Neural crest cell (in vitro differentiated cells): Measurements from ENCODE around the gene GADD45A. TPM values are rescaled to one million over a fixed set of nuclear protein-coding genes. Genes with fewer than 3 reads are reported as not detected.
"Not testable (repeated sequence)": the region's sequence is repeated elsewhere in the genome, so short reads cannot be mapped to it uniquely, and the experiment has no call there.

ENCODE experiments used
- DNase-seq: peaks from one replicate; pipeline ENCODE4 v3.0.0; 2021; ENCODE audit warnings: low read depth, mixed read lengths, low spot score
- H3K27ac Mint-ChIP-seq: one replicate; pipeline ENCODE4 v1.8.0; 2021; ENCODE audit warnings: mild to moderate bottlenecking, mixed read lengths; ENCODE audit not compliant: unreplicated experiment
- H3K27me3 Mint-ChIP-seq: 2 replicates; pipeline ENCODE4 v1.8.0; 2021; ENCODE audit warnings: low read depth, mild to moderate bottlenecking, mixed read lengths
- H3K36me3 Mint-ChIP-seq: 2 replicates; pipeline ENCODE4 v1.8.0; 2021; ENCODE audit warnings: low read depth, mild to moderate bottlenecking, mixed read lengths
- H3K4me1 Mint-ChIP-seq: 2 replicates; pipeline ENCODE4 v1.8.0; 2021; ENCODE audit warnings: mixed read lengths
- H3K4me3 Mint-ChIP-seq: one replicate; pipeline ENCODE4 v1.8.0; 2021; ENCODE audit warnings: mild to moderate bottlenecking, mixed read lengths
- H3K9me3 Mint-ChIP-seq: 2 replicates; pipeline ENCODE4 v1.8.0; 2021; ENCODE audit warnings: mixed read lengths
- total RNA-seq: library from RNA; stranded (reverse); gene quantifications from 2 replicates; pipeline ENCODE4 v1.2.1, GENCODE V29; 2021
- TF ChIP-seq, protein P1 (sequence below): fragments of 200-600 bp; sonication (generic); conservative IDR thresholded peaks from 2 replicates; pipeline ENCODE4 v1.5.0; 2021; ENCODE audit warnings: antibody characterized with exemption, mild to moderate bottlenecking

The GADD45A gene
- total RNA-seq, 1 donor from 2014 or later, result 17.8 TPM

DNA sequence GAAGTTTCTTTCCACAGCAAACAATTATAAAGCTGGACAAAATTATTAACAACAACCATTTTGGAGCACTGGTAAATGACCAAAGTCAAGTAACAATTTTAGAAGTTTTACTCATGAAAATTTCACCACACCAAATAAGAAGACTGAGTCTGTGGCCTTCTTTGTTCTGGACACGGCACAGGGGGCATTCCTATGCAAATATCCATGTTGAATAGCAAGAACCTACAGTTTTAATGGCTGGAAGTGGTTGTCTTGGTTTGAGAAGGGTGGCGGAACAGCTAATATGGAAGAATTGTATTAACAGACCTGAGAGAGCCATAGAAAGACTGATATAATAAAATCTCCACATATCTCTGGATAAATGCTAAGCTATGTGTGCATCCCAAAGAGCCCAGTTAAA is 29.4 kb upstream of the GADD45A start:
- Mint-ChIP-seq H3K27ac (no peak overlapping the region), H3K27me3 (no peaks in the 10 kb centered on the region), H3K36me3 (no peaks in the 10 kb centered on the region), H3K9me3 (peaks cover 4% of the 10 kb centered on the region), H3K4me1 (peaks cover 4% of the 10 kb centered on the region), H3K4me3 (no peak overlapping the region)
- TF ChIP-seq, protein P1, sequence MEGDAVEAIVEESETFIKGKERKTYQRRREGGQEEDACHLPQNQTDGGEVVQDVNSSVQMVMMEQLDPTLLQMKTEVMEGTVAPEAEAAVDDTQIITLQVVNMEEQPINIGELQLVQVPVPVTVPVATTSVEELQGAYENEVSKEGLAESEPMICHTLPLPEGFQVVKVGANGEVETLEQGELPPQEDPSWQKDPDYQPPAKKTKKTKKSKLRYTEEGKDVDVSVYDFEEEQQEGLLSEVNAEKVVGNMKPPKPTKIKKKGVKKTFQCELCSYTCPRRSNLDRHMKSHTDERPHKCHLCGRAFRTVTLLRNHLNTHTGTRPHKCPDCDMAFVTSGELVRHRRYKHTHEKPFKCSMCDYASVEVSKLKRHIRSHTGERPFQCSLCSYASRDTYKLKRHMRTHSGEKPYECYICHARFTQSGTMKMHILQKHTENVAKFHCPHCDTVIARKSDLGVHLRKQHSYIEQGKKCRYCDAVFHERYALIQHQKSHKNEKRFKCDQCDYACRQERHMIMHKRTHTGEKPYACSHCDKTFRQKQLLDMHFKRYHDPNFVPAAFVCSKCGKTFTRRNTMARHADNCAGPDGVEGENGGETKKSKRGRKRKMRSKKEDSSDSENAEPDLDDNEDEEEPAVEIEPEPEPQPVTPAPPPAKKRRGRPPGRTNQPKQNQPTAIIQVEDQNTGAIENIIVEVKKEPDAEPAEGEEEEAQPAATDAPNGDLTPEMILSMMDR, result no peak
- no peak for DNase-seq

DNA sequence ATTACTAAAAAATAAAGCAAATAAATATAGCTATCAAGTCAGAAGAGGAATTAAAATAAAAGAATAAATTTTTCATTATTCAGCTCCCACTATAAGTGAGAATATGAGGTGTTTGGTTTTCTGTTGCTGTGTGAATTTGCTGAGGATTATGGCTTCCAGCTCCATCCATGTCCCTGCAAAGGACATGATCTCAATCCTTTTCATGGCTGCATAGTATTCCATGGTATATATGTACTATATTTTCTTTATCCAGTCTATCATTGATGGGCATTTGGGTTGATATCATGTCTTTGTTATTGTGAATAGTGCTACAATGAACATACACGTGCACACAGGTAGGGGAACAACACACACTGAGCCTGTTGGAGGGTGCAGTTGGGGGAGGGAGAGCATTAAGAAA is 27.8 kb upstream of the GADD45A start:
- DNase-seq, H3K4me3 Mint-ChIP-seq, H3K36me3 Mint-ChIP-seq, H3K4me1 Mint-ChIP-seq, H3K27me3 Mint-ChIP-seq, H3K9me3 Mint-ChIP-seq, H3K27ac Mint-ChIP-seq: not testable (repeated sequence)

DNA sequence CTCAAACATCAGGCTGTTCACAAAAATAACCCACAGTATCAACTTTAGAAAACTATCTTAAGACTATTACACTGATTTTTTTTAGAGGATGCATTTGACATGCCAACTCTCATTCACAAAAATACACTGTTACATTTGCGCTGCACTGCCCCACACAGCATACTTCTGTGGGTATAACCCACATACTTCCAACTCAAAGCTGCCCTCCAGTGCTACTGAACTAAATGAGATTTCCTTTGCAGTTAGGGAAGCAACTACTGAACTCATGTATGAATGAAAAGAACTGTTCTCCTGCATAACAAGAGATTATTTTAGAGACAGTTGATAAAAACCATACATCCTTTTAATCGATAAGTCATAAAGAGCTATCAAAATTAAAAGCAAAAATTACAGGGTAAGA is 25.8 kb upstream of the GADD45A start:
- Mint-ChIP-seq H3K27ac (no peak overlapping the region), H3K9me3 (peaks cover 6% of the 10 kb centered on the region), H3K36me3 (no peaks in the 10 kb centered on the region), H3K27me3 (no peaks in the 10 kb centered on the region), H3K4me1 (peaks cover 7% of the 10 kb centered on the region), H3K4me3 (no peak overlapping the region)
- DNase-seq, result no peak
- TF ChIP-seq, protein P1, result no peak

DNA sequence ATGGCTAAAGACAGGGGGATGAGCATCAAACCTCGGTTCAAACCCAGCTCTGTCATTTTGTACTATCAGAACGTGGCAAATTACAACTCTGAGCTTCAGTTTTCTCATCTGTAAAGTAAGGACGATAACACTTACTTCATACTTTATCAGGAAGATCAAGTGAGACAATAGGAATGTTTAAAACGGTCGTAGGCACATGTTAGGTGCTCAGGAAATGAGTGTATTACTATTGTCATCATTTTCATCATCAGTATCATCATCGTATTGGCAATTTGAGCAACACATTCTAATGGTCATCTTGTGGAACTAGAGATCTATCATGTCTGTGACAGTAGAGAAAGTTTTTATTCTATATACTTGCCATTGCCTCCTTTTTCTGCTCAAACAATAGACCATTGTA is 22.1 kb upstream of the GADD45A start:
- H3K4me3 Mint-ChIP-seq, result no peak overlapping the region
- H3K4me1 Mint-ChIP-seq, result peaks cover 4% of the 10 kb centered on the region

DNA sequence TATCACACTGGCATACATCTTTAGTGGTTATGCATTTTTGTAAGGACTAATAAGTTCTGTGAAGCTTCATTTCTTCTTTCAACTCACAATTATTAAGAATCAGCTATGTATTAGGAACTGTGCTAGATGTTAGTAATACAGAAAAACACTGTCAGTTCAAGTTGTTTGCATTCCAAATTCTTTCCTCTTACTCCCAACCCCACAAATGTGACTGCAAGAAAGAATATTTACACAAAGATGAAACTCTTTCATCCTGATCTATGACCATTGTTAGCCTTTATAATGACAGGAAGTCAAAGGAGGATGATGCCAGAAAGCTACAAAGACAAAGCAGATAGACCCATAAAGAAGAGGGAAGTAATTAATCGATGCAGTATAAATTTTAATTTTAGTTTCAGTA is 21.0 kb upstream of the GADD45A start:
- no peak for DNase-seq

More for the DNA sequence above, 22.1 kb upstream of the GADD45A start:
- no peaks in the 10 kb centered on the region for H3K27me3 Mint-ChIP-seq
- no peaks in the 10 kb centered on the region for H3K36me3 Mint-ChIP-seq
- H3K27ac Mint-ChIP-seq, result no peak overlapping the region
- DNase-seq, result no peak
- peaks cover 6% of the 10 kb centered on the region for H3K9me3 Mint-ChIP-seq
- TF ChIP-seq, protein P1, result no peak

DNA sequence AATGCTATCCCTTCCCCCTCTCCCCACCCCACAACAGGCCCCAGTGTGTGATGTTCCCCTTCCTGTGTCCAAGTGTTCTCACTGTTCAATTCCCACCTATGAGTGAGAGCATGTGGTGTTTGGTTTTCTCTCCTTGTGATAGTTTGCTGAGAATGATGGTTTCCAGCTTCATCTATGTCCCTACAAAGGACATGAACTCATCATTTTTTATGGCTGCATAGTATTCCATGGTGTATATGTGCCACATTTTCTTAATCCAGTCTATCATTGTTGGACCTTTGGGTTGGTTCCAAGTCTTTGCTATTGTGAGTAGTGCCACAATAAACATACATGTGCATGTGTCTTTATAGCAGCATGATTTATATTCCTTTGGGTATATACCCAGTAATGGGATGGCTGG is 19.7 kb upstream of the GADD45A start:
- not testable (repeated sequence) for H3K9me3 Mint-ChIP-seq, H3K4me1 Mint-ChIP-seq, H3K4me3 Mint-ChIP-seq, H3K27ac Mint-ChIP-seq, H3K27me3 Mint-ChIP-seq, DNase-seq, H3K36me3 Mint-ChIP-seq

More for the DNA sequence above, 21.0 kb upstream of the GADD45A start:
- Mint-ChIP-seq H3K36me3 (no peaks in the 10 kb centered on the region), H3K27me3 (no peaks in the 10 kb centered on the region), H3K9me3 (peaks cover 6% of the 10 kb centered on the region), H3K4me3 (no peak overlapping the region), H3K4me1 (peaks cover 4% of the 10 kb centered on the region), H3K27ac (no peak overlapping the region)
- TF ChIP-seq, protein P1, result no peak

DNA sequence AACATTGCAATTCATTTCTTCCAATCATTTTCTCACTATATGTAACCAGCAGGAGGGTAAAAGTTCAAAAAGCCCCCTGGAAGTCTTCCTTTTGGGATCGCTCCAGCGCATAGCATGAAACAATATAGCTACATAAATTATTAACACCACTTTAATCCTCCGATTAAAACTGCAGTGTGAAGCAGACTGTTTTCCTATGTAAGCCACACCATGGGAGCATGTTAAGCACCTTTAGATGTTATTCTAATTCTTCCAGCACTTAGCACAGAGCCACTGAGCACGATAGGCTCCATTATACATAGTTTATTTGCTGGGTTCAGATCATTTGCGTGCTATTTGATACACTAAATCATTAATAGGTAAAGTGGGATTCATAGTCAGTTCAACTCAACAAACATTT is 18.4 kb upstream of the GADD45A start:
- DNase-seq, result no peak
- Mint-ChIP-seq H3K27ac (no peak overlapping the region), H3K36me3 (no peaks in the 10 kb centered on the region), H3K4me3 (no peak overlapping the region), H3K4me1 (peaks cover 4% of the 10 kb centered on the region), H3K9me3 (peaks cover 2% of the 10 kb centered on the region), H3K27me3 (peaks cover 6% of the 10 kb centered on the region)
- TF ChIP-seq, protein P1, result no peak
